Cerebellar nuclear complex (tissue), 1 donor: ENCODE results near the gene PKLR.
"Not testable (repeated sequence)": the region's sequence is repeated elsewhere in the genome, so short reads cannot be mapped to it uniquely, and the experiment has no call there.

Source experiments
- DNase-seq, 2 experiments: peaks; one replicate each; lab custom pipeline; 2025; lab: John Stamatoyannopoulos, UW

The PKLR gene

DNA sequence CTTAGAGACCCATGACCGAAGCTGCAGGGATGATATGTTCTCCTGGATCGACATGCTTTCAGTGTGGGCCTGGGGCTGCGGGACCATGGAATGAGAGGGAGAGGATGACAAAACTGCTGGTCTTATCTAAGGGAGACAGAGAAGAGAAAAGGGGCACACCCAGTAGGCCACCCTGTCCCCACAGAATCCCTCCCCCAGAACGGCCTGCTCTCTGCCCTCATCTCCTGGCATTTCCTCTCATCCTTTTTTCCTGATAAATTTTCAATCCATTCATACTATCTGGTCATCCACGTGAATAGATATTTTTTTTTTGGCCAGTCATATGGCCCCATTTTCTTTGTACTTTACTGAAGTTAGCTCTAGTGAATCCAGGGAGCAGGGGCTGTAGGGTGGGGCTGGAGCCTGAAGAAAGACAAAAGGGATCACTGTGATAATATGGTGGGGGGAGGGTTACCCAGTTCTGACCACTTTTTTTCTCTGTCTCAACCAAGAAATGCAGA lies at the start of gene PKLR:
Gene PKLR (minus strand): TSS at position 97 of the 500 bp plus-strand sequence. CDS start 43 bp downstream, at position 54.
- no peak for DNase-seq

DNA sequence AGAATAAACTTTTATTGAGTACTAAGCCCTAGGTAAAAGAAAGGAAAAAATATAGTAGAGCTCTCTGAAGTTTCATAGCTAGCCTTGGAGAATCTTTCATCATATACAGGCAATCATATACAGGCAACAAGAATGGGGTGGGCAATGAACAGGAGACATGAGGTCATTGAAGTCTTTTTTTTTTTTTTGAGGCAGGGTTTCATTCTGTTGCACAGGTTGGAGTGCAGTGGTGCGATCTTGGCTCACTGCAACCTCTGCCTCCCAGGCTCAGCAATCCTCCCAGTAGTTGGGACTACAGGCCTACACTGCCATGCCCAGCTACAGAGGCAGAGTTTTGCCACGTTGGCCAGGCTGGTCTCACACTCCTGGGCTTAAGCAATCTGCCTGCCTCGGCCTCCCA lies 41.6 kb upstream of the PKLR start:
- no peak for DNase-seq

DNA sequence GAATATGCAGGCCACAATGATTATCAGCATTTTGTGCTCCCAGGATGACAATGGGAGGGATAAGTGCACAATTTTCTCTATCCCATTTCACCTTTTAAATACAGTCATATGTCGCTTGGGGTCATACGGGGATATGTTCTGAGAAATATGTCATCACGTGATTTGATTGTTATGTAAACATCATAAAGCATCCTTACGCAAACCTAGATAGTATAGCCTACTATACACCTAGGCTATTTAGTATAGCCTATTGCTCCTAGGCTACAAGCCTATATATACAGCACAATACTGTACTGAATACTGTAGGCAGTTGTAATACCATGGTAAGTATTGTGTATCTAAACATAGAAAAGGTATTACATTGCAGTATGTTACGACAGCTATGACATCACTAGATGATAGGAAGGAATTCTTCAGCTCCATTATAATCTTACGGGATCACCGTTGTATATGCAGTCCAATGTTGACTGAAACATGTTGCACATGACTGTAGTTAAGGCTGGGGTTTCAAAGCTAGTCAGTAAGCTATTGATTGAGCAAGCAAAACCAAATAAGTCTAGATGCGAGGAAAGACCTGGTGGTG lies 38.4 kb upstream of the PKLR start:
- no peak for DNase-seq

DNA sequence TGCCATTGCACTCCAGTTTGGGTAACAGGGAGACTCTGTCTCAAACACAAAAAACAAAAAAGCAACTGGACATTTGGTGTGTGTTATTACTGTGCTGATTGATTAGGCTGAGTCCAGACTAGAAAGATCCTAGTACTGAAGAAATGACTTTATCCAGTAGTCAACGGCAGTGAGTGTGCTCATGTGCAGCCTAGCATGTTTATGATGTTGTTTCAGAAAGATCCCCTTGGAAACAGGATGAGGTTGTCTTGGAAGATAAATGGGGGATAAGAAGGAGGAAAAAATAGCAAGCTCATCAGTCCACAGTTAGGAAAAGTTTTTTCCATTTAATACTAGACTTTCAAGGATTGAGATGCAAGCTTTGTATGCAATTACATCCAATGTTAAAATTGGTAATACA lies 33.7 kb upstream of the PKLR start:
- no peak for DNase-seq

DNA sequence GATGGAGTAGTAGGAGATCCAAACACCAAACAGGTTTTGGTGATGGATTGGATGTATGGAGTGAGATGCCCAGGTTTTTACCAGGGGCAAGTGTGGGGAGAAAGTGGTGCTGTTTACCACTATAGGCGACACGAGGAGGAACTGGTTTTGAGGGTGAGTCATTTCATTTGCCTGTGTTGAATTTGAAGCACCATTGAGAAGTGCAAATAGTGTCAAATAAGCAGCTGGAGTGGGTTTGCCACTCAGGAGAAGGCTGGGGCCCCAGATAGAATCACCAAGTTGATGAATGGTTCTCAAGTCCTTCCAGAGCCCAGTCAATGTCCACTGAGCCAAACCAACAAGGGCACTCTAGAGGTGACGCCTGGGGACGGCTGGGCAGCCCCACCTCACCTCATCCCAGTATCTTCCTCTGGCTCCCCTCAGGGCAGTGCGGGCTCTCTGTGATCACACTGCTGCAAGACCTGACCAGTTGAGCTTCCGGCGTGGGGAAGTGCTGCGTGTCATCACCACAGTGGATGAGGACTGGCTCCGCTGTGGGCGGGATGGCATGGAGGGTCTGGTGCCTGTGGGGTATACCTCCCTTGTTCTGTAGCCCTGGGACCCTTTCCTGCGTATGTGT lies 28.9 kb upstream of the PKLR start:
- DNase-seq = no peak

DNA sequence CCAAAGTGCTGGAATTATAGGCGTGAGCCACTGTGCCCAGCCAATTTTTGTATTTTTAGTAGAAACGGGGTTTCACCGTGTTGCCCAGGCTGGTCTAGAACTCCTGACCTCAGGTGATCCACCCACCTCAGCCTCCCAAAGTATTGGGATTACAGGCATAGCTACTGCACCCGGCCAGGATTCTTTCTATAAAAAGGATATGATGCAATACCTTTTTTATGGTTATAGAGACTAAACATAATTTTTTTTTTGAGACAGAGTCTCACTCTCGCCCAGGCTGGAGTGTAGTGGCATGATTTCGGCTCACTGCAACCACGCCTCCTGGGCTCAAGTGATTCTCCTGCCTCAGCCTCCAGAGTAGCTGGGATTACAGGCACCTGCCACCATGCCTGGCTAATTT lies 27.6 kb upstream of the PKLR start:
- DNase-seq = not testable (repeated sequence)

DNA sequence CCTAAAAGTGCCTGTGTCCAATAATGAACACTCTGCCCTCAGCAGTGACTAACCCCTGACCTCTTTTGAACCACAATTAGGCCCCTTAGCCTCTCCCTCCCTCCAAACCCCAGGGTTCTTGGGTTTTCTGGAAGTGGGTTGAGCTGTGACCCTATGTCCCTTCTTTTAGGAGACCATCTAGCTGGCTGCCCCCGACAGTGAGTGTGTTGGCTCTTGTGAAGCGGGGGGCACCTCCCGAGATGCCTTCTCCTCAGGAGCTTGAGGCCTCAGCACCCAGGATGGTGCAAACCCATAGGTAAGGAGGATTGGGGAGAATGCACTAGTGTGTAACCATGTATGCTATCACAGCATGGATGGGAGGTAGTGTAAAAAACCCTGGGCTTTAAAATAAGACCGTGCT lies 26.7 kb upstream of the PKLR start:
- no peak for DNase-seq

DNA sequence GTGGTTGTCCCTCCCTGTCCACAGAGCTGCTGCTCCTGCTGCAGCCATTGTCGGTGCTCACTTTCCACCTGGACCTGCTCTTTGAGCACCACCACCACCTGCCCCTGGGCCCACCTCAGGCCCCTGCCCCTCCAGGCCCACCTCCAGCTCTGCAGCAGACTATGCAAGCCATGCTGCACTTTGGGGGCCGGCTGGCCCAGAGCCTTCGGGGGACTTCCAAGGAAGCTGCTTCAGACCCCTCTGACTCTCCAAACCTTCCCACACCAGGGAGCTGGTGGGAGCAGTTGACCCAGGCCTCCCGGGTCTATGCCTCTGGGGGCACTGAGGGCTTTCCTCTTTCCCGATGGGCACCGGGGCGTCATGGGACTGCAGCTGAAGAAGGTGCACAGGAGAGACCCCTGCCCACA lies 25.4 kb upstream of the PKLR start:
- no peak for DNase-seq

DNA sequence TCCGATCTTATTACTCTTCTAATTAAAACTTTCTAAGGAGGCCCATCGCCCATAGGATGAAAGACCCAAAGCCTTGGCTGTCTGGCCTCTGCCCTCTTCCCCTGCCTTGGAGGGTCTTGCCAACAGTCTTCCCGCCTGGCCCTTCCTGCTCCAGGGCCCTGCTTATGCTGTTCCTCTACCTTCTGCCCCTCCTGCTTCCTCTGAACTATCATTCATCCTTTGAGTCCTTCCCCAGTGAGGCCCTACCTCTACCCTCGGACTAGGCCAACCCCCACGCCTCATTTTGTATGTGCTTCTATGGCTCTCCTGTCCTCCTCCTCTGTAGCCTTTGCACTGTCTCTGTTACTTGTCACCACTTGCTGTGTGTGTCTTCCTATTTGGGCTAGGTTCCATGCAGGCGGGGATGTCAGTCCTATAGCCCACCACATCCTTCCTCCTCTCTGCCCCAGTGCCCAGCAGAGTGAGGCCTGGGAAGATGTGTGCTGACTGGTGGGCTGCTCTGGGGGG lies 24.8 kb upstream of the PKLR start:
- DNase-seq = no peak

DNA sequence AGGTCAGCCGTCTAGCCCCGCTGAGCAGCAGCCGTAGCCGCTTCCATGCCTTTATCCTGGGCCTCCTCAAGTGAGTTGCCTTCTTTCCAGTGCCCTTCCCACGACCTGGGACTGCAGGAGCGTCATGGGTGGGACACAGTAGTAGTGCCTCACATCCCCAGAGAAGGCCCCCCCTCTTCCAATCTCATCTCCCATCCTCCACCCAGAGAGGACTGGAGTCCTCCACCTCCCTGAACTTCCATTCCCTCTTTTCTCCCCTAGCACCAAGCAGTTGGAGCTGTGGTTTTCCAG lies 24.3 kb upstream of the PKLR start:
- no peak for DNase-seq

DNA sequence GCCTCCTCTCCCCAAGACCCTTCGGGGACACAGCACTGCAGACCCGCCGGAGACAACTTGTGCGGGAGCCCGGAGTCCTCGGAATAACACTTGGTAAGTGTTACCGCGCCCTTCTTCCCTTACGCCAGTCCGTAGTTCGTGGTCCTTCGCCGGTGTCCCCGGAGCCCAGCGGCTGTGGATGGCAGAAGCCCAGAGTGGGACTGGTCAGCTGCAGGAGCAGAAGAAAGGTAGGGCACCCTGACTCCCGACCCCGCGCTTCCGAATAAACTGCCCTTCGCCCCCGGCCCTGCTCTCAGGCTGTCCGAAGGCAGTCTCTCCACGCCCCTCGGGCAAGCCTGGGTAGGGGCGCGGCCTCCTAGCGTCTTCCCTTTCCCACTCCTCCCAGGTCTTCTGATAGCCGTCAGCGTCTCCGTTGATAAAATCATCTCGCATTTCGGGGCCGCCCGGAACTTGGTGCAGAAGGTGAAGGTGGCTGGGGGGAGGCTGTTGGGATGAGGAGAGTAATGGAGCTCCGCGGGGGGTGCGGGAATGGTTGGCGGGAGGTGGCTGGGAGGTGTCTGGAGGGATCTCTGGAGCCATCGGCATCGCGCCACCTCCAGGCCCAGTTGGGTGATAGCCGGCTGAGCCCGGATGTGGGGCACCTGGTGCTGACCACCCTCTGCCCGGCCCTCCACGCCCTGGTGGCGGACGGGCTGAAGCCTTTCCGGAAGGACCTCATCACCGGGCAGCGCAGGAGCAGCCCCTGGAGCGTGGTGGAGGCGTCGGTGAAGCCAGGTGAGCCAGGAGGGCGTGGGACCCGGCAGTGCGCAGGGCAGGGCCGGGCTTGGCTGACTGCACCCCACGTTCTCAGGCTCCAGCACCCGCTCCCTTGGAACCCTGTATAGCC lies 23.7 kb upstream of the PKLR start:
- DNase-seq = no peak

DNA sequence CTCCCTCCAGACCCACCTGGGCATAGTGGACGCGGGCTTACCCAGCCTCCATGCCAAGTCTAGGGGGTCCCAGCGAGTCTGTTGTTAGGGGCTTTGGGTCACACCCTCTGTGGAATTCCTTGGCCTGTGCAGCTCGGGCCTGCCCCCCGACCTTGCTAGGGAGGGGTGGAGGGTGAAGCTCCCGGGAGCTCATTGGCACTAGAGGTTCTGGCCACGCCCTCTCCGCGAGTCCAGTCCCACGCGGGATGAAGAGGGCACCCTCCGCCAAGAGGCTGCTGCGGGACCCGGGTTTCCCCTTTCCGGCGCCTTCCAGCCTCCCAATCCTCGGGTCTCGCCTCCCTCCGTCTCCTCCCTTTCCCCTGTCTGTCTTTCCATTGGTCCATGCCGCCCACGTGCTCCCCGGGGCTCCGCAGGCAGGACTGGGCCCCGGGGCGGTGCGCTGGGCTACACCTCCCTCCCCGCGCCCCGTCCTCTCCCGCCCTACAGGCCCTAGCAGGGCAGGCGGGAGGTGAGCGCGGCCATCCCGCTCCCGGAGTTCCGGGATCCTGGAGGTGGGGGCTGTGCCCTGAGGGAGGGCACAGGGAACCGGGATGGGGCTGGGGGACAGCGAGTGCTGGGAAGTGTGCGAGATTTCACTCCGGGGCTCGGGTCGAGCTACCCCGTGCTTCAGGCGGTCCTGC lies 22.9 kb upstream of the PKLR start:
- DNase-seq = peak; percentile 45 to 67

DNA sequence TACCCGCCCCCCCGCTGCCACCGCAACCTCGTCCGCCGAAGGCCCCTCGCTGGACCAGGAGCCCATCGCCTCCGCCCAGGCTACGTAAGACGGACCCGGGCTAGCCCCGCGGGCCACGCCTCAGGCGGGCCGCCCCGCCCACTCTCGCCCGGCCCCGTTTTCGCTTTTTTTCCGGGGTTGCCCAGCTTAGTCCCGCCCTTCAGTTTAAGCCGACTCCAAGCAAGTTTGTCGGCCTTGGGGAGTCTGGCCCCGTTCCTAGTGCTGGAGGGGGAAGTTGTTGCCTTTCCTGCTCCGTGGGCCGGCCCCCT lies 22.4 kb upstream of the PKLR start:
- no peak for DNase-seq

DNA sequence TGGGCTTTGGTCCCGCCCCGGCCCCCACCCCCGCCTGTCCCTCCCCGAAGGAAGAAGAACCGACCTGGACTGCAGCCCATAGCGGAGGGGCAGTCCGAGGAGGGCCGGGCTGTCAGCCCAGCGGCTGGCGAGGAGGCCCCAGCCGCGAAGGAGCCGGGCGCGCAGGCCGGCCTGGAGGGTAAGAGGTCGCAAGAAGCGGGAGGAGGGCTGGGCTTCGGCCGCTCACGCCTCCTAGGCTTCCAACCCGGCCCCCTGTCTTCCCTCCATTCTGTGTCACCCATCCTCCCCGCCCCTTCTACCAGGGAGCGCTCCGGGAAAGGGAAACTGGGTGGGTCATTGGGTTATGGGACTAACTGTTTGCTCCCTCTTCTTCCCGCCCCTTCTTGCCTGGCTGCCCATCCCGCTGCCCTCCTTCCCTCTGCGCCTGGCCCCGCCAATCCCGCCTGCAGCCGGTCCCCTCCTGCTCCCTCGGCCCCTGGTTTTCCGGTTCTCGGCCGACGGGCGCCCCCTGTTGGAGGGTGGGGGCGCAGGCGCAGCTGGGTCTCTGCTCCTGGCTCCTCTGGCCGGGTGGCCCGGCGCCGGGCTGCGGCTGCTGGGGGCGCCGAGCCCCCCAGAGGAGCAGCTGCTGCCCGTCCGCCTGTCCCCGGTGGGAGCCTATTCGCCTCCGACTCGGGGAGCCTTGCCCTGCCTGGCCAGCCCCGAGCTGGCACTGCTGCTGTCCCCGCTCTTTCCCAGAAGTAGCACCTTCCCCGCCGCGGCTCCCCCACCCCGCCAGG lies 21.9 kb upstream of the PKLR start:
- peak in 1 of 2 experiments; percentile 9 for DNase-seq

DNA sequence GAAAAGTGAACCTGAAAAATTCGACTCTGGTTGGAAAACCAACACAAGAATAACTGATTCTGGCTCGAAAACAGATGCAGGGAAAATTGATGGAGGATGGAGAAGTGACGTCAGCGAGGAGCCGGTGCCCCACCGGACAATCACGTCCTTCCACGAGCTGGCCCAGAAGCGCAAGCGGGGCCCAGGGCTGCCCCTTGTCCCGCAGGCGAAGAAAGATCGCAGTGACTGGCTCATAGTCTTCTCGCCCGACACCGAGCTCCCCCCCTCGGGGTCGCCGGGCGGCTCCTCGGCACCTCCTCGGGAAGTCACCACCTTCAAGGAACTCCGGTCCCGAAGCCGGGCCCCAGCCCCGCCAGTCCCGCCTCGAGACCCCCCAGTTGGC lies 21.3 kb upstream of the PKLR start:
- peak in 1 of 2 experiments; percentile 7 for DNase-seq

DNA sequence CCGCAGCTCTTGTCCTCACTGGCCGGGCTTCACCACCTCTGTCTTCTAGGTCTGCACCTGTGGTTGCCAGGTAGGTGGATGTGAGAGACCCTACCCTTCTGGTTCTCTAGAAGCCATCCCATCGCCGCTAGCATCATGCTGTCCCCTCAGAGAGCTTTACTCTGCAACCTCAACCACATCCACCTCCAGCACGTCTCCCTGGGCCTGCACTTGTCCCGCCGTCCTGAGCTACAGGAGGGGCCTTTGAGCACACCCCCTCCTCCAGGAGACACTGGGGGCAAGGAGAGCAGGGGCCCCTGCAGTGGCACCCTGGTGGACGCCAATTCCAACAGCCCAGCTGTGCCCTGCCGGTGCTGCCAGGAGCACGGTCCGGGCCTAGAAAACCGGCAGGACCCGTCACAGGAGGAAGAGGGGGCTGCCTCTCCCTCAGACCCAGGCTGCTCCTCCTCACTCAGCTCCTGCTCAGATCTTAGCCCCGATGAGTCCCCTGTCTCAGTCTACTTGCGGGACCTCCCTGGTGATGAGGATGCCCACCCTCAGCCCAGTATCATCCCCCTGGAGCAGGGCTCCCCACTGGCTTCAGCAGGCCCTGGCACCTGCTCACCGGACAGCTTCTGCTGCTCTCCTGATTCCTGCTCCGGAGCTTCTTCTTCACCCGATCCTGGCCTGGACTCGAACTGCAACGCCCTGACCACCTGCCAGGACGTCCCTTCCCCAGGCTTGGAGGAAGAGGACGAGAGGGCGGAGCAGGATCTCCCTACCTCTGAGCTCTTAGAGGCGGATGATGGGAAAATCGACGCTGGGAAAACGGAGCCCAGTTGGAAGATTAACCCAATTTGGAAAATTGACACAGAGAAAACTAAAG lies 20.6 kb upstream of the PKLR start:
- DNase-seq = no peak

DNA sequence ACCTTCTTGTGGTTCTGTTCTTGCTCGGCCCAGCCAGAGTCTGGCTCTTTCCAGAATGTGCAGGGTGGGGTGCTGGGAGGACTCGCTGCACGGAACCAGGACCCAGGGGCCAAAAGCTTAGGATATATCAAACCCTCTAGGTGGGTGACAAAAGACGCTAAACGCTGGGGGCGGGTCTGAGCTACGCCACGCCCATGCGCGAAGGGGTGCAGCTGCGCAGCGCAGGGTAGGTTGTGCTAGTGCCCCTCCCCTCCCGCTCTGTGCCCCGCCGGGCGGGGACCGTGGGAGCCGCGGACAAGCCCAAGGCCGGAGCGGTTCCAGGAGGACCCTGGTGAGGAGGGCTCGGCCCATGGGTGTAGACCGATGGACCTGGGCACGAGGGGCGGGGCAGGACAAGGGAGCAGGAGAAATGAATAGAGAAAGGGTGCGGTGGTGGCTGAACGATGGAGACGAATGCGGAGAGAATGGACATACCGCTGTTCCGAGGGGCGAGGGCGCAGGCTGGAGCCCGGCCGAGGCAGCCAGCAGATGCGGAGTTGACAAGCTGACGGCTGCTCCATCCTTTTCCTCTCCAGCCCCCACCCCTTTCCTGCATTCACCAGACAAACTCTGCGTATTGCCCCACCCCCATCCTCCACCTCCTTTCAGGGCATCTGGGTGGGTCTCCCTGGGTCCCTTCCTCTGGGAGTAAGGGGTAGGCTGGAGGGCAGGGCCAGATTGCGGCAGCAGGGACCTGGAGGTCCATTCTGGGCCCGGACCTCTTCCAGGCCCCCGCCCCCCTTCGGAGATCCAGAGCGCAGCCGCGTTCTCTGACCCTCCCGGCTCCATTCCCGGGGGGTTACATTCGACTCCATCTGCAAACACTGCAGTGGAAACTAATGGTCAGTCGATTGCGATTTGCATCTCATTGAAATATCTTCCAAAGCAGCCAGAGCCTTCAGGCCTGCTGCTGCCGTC lies 19.7 kb upstream of the PKLR start, which contains the start of gene RUSC1:
Gene RUSC1 (plus strand): TSS at position 234 of the 957 bp plus-strand sequence. CDS start 880 bp downstream, outside the sequence.
- DNase-seq = peak; percentile 16 to 71

DNA sequence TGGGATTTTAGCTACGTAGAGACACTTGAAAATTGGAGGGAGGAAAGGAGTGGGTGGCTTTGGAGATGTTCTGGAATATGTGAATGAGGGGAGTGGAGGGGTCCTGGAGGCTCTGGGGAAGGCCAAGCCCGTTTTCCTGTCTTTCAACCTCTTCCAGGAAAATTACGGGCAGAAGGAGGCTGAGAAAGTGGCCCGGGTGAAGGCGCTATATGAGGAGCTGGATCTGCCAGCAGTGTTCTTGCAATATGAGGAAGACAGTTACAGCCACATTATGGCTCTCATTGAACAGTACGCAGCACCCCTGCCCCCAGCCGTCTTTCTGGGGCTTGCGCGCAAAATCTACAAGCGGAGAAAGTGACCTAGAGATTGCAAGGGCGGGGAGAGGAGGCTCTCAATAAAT lies 19.0 kb upstream of the PKLR start:
- no peak for DNase-seq

DNA sequence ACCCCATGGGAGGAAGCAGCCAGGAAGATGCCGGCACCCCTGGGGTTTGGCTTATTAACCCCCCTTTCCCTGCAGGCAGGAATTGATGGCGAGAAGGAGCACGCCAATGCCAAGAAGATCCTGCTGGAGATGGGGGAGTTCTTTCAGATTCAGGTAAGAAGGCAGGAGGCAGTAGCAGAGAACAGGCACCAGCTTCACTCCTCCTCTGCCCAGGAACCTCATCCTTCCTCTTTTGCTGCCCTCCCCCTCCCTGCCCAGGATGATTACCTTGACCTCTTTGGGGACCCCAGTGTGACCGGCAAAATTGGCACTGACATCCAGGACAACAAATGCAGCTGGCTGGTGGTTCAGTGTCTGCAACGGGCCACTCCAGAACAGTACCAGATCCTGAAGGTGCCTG lies 18.3 kb upstream of the PKLR start:
- no peak for DNase-seq
